Measurements from ENCODE around the gene POLR3GL.

GRCh38 chr1:145974721-145975120 is 10.2 kb downstream of the POLR3GL start:
- no peak for TF ChIP-seq EZH2 (IDR thresholded peaks at IDR 0.05; ENCODE audit: borderline replicate concordance, low read length)
- no peak for TF ChIP-seq CTCF (conservative IDR thresholded peaks at IDR 0.05 in 1 of 2, IDR thresholded peaks at IDR 0.05 in 1 of 2; ENCODE audit: extremely low read depth in 1 of 2, insufficient read depth in 1 of 2, low read depth in 1 of 2, low read length in 2 of 2)
